IgD-negative memory B cell (primary cell): ENCODE results near the gene CHTF18. TPM values are rescaled to one million over a fixed set of nuclear protein-coding genes. Genes with fewer than 3 reads are reported as not detected.
A peak's percentile ranks its signal among the peaks of the same experiment; 100 is the strongest.

Experiments used
- H3K27ac Mint-ChIP-seq, 3 donors: one replicate each; pipeline ENCODE4 v1.8.0; 2020 to 2022; ENCODE audit warnings: mild to moderate bottlenecking in 3 of 3, mixed read lengths in 3 of 3, moderate library complexity in 1 of 3
- H3K27me3 Mint-ChIP-seq: one replicate; pipeline ENCODE4 v1.8.0; 2021; ENCODE audit warnings: mixed read lengths
- H3K36me3 Mint-ChIP-seq: one replicate; pipeline ENCODE4 v1.8.0; 2020; ENCODE audit warnings: mild to moderate bottlenecking, mixed read lengths
- H3K4me1 Mint-ChIP-seq, 3 donors: one replicate each; pipeline ENCODE4 v1.8.0; 2020 to 2022; ENCODE audit warnings: mixed read lengths in 3 of 3, mild to moderate bottlenecking in 1 of 3
- H3K4me3 Mint-ChIP-seq, 4 donors: one replicate each; pipeline ENCODE4 v1.8.0; 2020 to 2022; ENCODE audit warnings: mild to moderate bottlenecking in 4 of 4, mixed read lengths in 4 of 4, moderate library complexity in 3 of 4
- H3K9me3 Mint-ChIP-seq, 3 donors: one replicate each; pipeline ENCODE4 v1.8.0; 2020 to 2021; ENCODE audit warnings: mixed read lengths in 3 of 3, mild to moderate bottlenecking in 1 of 3
- polyA plus RNA-seq: library from polyadenylated mRNA; unstranded; fragments of 300-500 nt; fragmentation: Illumina TruSeq; gene quantifications from one replicate; pipeline ENCODE4 v1.2.3, GENCODE V29; 2021

CHTF18 gene
- polyA plus RNA-seq, 1 donor from 2014 or later = 4.9 TPM

GRCh38 chr16:799948-800833, 11.8 kb downstream of the CHTF18 start, which contains the start of gene GNG13:
Gene GNG13, minus strand, starts transcription at chr16:800734. Its CDS starts 1,657 bp downstream, at chr16:799077.
- H3K27ac Mint-ChIP-seq = no peak within 1 kb of the TSS
- no peaks in the 10 kb centered on the region for H3K9me3 Mint-ChIP-seq
- H3K36me3 Mint-ChIP-seq = no peaks in the 10 kb centered on the region
- H3K4me1 Mint-ChIP-seq = no peaks in the 10 kb centered on the region
- peaks cover 8% of the 10 kb centered on the region for H3K27me3 Mint-ChIP-seq
- no peak within 1 kb of the TSS for H3K4me3 Mint-ChIP-seq

- Mint-ChIP-seq H3K9me3 (no peaks in the 10 kb centered on the region), H3K27ac (no peak overlapping the region), H3K4me3 (no peak overlapping the region), H3K4me1 (no peaks in the 10 kb centered on the region), H3K27me3 (peaks cover 8% of the 10 kb centered on the region), H3K36me3 (no peaks in the 10 kb centered on the region)
Observed at GRCh38 chr16:800834-801511, 12.6 kb downstream of the CHTF18 start.

- Mint-ChIP-seq H3K27ac (no peak overlapping the region), H3K4me3 (no peak overlapping the region), H3K4me1 (no peaks in the 10 kb centered on the region), H3K36me3 (no peaks in the 10 kb centered on the region), H3K9me3 (no peaks in the 10 kb centered on the region), H3K27me3 (peaks cover 8% of the 10 kb centered on the region)
Observed at GRCh38 chr16:801584-802363, 13.4 kb downstream of the CHTF18 start.

GRCh38 chr16:802461-802860, 14.0 kb downstream of the CHTF18 start:
- Mint-ChIP-seq H3K27ac (no peak overlapping the region), H3K9me3 (no peaks in the 10 kb centered on the region), H3K36me3 (no peaks in the 10 kb centered on the region), H3K4me3 (no peak overlapping the region), H3K4me1 (no peaks in the 10 kb centered on the region), H3K27me3 (peaks cover 8% of the 10 kb centered on the region)

GRCh38 chr16:802914-803753, 14.7 kb downstream of the CHTF18 start:
- H3K27me3 Mint-ChIP-seq = peaks cover 8% of the 10 kb centered on the region
- peaks cover 2% of the 10 kb centered on the region for H3K36me3 Mint-ChIP-seq
- H3K27ac Mint-ChIP-seq = no peak overlapping the region
- H3K4me3 Mint-ChIP-seq = no peak overlapping the region
- no peaks in the 10 kb centered on the region for H3K9me3 Mint-ChIP-seq
- H3K4me1 Mint-ChIP-seq = peaks cover 3 to 4% (median 4%) of the 10 kb centered on the region in 3 donors

- peaks cover 3 to 6% (median 4%) of the 10 kb centered on the region in 3 donors for H3K4me1 Mint-ChIP-seq
- no peaks in the 10 kb centered on the region for H3K9me3 Mint-ChIP-seq
- H3K27ac Mint-ChIP-seq = no peak overlapping the region
- no peak overlapping the region for H3K4me3 Mint-ChIP-seq
- H3K27me3 Mint-ChIP-seq = peaks cover 3% of the 10 kb centered on the region
- H3K36me3 Mint-ChIP-seq = peaks cover 2% of the 10 kb centered on the region
Observed at GRCh38 chr16:803754-804080, 15.3 kb downstream of the CHTF18 start.

- Mint-ChIP-seq H3K9me3 (no peaks in the 10 kb centered on the region), H3K27me3 (peaks cover 3% of the 10 kb centered on the region), H3K4me1 (peaks cover 3 to 6% (median 4%) of the 10 kb centered on the region in 3 donors), H3K36me3 (peaks cover 2% of the 10 kb centered on the region), H3K27ac (no peak overlapping the region), H3K4me3 (peak overlapping the region in 1 of 4 donors; percentile 45)
Observed at GRCh38 chr16:804193-805048, 16.0 kb downstream of the CHTF18 start.

GRCh38 chr16:805474-805873, 17.1 kb downstream of the CHTF18 start:
- peaks cover 2% of the 10 kb centered on the region for H3K36me3 Mint-ChIP-seq
- peaks cover 3 to 9% (median 4%) of the 10 kb centered on the region in 3 donors for H3K4me1 Mint-ChIP-seq
- peaks cover 5% of the 10 kb centered on the region for H3K27me3 Mint-ChIP-seq
- H3K9me3 Mint-ChIP-seq = no peaks in the 10 kb centered on the region
- H3K4me3 Mint-ChIP-seq = no peak overlapping the region
- H3K27ac Mint-ChIP-seq = no peak overlapping the region

GRCh38 chr16:807347-808084, 19.1 kb downstream of the CHTF18 start:
- Mint-ChIP-seq H3K4me3 (peak overlapping the region; percentile 92 to 98 (median 96)), H3K9me3 (peaks cover 0 to 2% (median 0%) of the 10 kb centered on the region in 3 donors), H3K27ac (peak overlapping the region; percentile 71 to 98 (median 92)), H3K36me3 (peaks cover 2% of the 10 kb centered on the region), H3K27me3 (peaks cover 14% of the 10 kb centered on the region), H3K4me1 (peaks cover 3 to 9% (median 4%) of the 10 kb centered on the region in 3 donors)

- peaks cover 18% of the 10 kb centered on the region for H3K27me3 Mint-ChIP-seq
- H3K27ac Mint-ChIP-seq = peak overlapping the region; percentile 71 to 98 (median 92)
- H3K4me3 Mint-ChIP-seq = peak overlapping the region; percentile 92 to 98 (median 96)
- H3K9me3 Mint-ChIP-seq = peaks cover 0 to 4% (median 2%) of the 10 kb centered on the region in 3 donors
- peaks cover 2% of the 10 kb centered on the region for H3K36me3 Mint-ChIP-seq
- H3K4me1 Mint-ChIP-seq = peaks cover 3 to 9% (median 8%) of the 10 kb centered on the region in 3 donors
Observed at GRCh38 chr16:808085-808386, 19.6 kb downstream of the CHTF18 start.

- peaks cover 35% of the 10 kb centered on the region for H3K27me3 Mint-ChIP-seq
- H3K36me3 Mint-ChIP-seq = no peaks in the 10 kb centered on the region
- H3K27ac Mint-ChIP-seq = no peak overlapping the region
- H3K4me1 Mint-ChIP-seq = peaks cover 0 to 5% (median 4%) of the 10 kb centered on the region in 3 donors
- H3K4me3 Mint-ChIP-seq = peak overlapping the region in 1 of 4 donors; percentile 52
- peaks cover 0 to 4% (median 2%) of the 10 kb centered on the region in 3 donors for H3K9me3 Mint-ChIP-seq
Observed at GRCh38 chr16:813204-813915, 24.9 kb downstream of the CHTF18 start.

- peaks cover 0 to 4% (median 2%) of the 10 kb centered on the region in 3 donors for H3K9me3 Mint-ChIP-seq
- no peak overlapping the region for H3K4me3 Mint-ChIP-seq
- H3K36me3 Mint-ChIP-seq = no peaks in the 10 kb centered on the region
- H3K4me1 Mint-ChIP-seq = peaks cover 0 to 4% (median 3%) of the 10 kb centered on the region in 3 donors
- H3K27ac Mint-ChIP-seq = no peak overlapping the region
- peaks cover 35% of the 10 kb centered on the region for H3K27me3 Mint-ChIP-seq
Observed at GRCh38 chr16:813916-814412, 25.5 kb downstream of the CHTF18 start.
